Measurements from ENCODE around the gene PHRF1.
"Not testable (repeated sequence)": the region's sequence is repeated elsewhere in the genome, so short reads cannot be mapped to it uniquely, and the experiment has no call there.

PHRF1 gene

DNA sequence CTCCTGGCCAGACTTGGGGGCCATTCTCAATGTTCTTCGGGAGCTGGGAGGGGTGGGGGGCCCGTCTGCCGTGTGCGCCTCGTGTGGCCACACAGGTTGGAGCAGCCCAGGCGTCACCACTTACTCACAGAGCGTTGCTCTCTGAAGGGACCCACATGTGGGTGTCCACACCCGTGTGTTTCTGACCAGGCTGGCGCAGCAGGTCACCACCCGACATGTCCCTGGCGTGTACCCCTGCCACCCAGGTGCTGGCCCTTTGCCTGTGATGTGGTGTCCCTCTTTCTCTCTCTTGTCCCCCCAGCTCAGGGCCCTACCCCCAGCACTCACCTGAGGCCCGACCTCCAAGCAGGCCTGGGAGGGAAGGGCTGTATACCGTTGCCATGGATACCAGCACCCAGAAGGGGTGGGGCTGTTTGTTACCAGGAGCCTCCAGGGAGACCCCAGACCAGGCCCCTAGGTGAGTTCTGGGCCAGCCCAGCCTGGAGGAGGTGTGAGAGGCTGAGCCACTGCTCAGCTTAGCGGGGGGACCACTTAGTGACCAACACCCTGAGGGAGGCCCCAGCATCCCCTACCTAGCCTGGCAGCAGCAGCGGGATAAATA is 17.1 kb upstream of the PHRF1 start:
- no peak for DNase-seq

DNA sequence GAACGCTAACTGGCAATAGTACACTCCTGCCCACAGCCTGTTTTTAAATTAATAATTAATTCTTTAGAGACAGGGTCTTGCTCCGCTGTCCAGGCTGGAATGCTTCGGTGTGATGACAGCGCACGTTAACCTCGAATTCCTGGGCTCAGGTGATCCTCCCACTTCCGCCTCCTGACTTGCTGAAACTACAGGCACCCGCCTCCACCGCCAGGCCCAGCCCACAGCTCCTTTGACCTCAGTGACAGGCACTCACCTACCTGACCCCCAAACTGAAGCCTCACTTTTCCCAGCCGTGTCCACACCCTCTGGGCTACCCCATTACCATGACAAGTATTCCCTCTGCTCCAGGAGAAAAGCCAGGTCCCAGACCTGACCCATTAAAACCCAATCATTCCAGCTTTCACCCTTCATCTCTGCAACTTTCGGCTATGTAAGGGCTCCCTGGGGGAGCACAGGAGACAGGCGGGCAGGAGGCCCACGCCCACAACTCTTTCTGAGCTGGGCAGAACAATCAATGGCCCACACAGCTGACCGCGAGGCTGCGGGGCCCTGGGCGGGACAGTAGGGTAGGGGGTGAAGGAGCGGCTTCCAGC is 16.5 kb upstream of the PHRF1 start:
- no peak for DNase-seq

GRCh38 chr11:560305-561147 is 15.7 kb upstream of the PHRF1 start, which contains the start of the genes LMNTD2 and RASSF7:
Gene LMNTD2, minus strand, starts transcription at chr11:560738. Its CDS starts 22 bp downstream, at chr11:560716.
Gene RASSF7, plus strand, starts transcription at chr11:560970. Its CDS starts 799 bp downstream, at chr11:561769.
- peak; percentile 86 for DNase-seq

DNA sequence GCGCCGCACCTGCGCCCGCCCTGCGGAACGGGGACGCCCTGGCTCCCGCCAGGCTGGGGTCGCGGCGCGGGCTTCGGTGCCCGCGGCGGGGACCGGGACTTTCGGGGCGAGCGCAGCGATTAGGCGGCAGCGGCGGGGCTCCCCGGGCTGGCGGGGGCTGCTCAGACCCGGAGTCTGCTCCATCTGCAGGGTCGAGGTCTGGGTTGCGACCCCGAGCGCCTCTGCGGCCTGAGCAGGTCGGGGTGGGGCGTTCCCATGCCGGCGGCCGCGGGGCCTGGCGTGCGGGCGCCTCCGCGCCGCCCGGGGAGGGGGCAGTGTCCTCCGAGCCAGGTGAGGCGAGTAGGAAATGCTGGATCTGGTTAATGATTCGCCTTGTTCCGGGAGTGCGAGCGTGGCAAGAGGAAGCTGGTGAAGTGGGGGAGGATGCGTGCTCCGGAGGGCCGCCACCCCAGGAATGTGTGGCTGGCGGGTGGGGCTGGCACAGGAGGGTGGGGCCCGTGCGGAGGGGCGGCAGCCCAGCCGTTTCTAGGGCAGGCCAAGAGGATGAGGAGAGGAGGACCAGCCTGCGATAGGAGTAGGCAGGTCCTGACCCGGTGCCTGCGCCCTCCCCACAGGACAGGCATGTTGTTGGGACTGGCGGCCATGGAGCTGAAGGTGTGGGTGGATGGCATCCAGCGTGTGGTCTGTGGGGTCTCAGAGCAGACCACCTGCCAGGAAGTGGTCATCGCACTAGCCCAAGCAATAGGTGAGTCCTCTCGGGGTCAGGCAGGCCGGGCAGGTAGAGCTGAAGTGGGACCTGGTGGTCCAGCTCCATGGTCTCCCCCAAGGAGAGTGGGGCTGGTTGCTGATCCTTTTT is 14.9 kb upstream of the PHRF1 start:
- no peak for DNase-seq

DNA sequence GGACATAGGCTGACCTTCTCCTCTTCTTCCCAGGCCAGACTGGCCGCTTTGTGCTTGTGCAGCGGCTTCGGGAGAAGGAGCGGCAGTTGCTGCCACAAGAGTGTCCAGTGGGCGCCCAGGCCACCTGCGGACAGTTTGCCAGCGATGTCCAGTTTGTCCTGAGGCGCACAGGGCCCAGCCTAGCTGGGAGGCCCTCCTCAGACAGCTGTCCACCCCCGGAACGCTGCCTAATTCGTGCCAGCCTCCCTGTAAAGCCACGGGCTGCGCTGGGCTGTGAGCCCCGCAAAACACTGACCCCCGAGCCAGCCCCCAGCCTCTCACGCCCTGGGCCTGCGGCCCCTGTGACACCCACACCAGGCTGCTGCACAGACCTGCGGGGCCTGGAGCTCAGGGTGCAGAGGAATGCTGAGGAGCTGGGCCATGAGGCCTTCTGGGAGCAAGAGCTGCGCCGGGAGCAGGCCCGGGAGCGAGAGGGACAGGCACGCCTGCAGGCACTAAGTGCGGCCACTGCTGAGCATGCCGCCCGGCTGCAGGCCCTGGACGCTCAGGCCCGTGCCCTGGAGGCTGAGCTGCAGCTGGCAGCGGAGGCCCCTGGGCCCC is 14.1 kb upstream of the PHRF1 start:
- no peak for DNase-seq

- DNase-seq = no peak
Observed at GRCh38 chr11:563066-563811, 13.0 kb upstream of the PHRF1 start.

DNA sequence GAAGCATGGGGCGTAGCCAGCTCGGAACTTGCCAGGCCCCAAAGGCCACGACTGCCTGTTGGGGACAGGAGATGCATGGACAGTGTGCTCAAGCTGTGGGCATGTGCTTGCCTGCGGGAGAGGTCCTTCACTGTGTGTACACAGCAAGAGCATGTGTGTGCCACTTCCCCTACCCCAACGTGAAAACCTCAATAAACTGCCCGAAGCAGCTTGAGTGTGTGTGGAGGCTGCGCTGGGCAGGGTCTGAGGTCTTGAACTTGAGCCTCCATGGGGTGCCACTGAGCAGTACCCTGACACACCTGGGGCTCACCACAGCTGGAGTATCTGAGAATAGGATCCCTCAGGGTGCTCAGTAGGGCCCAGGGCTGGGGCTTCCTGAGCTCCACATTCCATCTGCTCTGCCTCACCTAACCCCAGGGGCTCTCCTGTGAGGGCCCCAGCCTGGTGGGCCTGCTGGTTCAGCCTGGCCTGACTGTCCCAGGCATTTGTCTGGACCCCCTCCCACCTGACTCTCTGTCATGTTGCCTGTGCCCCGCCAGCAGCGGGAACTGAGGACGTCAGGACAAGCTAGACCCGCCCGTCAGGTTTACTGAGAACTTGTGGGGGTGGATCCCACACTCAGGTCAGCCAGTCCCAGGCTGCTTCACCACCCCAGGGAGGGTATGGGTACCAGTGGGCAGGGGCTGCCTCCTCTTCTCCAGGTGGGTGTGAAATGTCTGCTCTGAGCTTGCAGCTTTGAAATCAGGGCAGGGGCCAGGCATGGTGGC is 12.3 kb upstream of the PHRF1 start:
- no peak for DNase-seq

- DNase-seq = no peak
Observed at GRCh38 chr11:565921-566509, 10.3 kb upstream of the PHRF1 start.

DNA sequence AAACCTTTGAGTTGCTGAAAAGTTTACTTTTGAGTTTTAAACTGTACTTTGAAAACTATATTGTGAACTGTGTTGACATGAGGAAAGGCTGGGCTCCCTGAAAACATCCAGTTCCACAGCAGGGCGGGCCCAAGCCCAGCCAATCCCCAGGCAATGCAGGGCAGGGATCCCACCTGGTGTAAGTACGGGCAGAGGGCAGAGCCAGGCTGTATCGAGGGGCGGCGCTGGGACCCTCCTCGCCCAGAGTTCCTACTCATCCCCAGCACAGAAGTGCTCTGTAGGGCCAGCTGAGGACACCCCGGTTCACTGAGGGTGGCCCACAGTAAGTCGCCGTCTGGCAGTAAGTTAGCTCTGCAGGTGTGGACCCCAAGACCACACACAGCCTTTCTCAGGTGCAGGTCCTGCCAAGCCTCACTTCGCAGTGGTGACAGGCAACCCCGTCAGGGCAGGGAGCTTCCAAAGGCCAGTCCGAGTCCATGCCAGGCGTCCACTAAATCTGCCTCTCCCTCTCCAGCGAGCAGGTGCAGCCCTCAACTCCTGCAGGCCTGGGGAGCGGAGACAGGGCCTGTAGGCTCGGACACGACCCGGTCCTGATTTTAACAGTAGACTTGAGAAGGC is 9.2 kb upstream of the PHRF1 start:
- no peak for DNase-seq

- DNase-seq = peak; percentile 55
Observed at GRCh38 chr11:567629-568292, 8.5 kb upstream of the PHRF1 start.

GRCh38 chr11:568306-569157 is 7.7 kb upstream of the PHRF1 start:
- DNase-seq = peak; percentile 93

DNA sequence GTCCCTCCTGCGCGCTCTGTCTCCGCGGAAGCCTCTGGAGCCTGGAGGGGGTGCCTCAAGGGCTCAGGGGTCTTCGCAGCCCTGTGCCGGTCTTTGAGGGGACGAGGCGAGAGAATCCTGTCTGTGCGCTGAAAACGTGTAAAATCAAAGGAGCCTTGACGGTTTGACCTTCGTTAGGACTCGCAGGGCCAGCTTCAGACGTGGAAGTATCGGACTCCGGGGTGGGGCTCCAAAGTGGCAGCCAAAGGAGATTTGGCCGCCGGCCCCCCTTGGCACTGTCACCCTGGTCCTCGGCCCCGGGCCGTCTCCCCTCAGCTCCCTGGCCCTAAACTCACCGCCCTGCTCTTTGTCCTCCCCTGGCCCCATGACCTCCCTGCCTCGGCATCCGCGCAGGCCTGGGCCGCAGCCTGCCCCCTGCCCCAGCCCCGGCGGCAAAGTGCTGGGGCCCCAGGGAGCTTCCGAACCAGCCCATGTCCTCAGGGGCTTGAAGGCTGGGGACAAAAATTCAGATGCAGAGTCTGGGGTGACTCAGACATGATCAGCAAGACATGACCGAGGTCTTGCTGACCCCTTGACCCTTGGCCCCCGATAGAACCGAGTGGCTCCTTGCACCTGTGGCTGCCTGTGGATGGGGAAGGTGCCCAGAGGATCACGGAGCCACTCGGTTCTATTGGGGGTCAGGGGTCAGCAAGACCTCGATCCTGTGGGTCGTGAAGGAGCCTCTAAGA is 6.9 kb upstream of the PHRF1 start:
- peak; percentile 59 for DNase-seq

DNA sequence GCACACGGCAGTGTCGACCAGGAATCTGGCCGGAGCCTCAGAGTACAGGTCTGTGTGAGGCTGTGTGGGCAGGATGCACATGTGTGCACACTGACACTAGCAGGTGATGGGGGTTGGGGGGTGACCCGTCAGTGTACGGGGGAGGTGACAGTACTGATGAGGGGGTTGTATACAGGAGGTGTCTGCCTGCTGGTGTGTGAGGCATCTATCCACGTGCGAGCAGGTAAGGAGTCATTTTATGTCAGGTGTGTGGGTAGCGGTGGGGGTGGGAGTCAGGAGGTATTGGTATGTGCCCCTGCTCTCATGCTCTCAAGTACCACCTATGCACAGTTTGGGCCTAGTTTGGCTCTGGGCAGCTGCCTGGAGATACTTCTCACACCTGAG is 4.5 kb upstream of the PHRF1 start:
- no peak for DNase-seq

DNA sequence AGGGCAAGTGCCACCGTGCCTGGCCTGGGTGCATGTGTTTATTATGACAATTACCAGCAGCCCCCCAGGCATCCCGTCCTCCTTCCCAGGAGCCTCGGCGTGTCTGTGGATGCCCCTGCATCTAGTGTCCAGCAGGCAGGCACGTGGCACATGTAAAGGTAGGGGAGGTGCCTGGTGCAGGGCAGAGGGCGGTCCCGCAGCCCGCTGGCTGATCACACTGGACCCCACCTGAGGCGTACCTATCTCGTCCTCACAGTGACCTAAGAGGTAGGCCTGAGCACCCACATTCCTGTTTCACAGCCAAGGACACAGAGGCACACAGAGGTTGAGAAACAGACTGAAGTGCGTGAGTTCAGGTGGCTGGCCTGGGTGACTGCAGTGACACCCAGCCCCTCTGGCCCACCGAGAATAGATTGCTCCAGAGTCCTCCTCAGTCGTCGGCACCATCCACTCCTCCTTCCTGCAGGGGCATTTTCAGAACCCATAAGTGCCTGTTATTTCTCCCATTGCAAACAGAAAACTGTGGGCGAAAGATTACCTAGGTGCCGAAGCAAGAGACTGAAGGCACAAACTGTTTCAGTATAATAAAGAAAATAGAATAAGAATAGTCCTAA is 3.0 kb upstream of the PHRF1 start:
- DNase-seq = no peak

- not testable (repeated sequence) for DNase-seq
Observed at GRCh38 chr11:574031-574570, 2.2 kb upstream of the PHRF1 start.

DNA sequence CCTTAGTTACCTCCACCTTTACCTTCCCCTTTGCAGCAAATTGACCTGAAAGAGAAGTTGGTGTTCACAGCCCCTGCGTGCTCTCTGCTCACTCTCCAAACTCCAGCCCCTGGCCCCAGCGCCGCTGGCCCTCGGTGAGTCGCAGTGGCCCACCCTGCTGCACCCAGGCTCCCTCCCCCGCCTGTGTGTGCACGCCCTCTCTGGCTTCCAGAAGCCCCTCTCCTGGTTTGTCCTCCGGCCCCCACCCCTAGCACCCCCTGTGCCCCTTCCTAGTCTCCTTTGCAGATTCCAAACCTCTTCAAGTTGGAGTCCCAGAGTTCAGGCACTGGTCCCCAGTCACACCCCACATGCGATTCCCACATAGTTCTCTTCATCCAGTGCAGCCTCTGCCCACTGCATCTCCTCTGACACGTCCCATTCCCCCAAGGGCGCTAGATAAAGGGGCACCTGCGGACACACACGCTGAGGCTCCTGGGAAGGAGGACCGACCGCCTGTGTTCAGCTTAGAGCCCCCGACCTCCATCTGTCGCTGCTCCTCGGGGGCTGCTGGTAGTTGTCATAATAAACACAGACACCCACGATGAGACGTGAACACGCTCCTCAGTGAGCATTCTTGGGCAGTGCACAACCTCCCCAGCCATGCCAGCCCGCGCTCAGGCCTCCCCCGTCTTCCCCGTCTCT is 1.5 kb upstream of the PHRF1 start:
- no peak for DNase-seq
